ENCODE measurements around the gene NYNRIN. TPM values are rescaled to one million over a fixed set of nuclear protein-coding genes. Genes with fewer than 3 reads are reported as not detected.

The NYNRIN gene
- total RNA-seq = 12.2 and 14.3 TPM in 2 replicates

GRCh38 chr14:24398653-24399446 is at the start of gene NYNRIN:
NYNRIN (plus strand) TSS chr14:24399003; CDS start chr14:24399247, 244 bp downstream.

GRCh38 chr14:24367514-24368211 is 31.1 kb upstream of the NYNRIN start, which contains the start of gene NFATC4:
NFATC4 (plus strand) TSS chr14:24368184; CDS start chr14:24368341, 157 bp downstream.

GRCh38 chr14:24429395-24430142 is 30.8 kb downstream of the NYNRIN start, which contains the start of the genes CBLN3 and KHNYN:
CBLN3 (minus strand) TSS chr14:24429668; CDS start chr14:24429054, 614 bp downstream.
KHNYN (plus strand) TSS chr14:24429954; CDS start chr14:24430731, 777 bp downstream.

GRCh38 chr14:24442240-24443052 is 43.6 kb downstream of the NYNRIN start, which contains the start of gene SDR39U1:
SDR39U1 (minus strand) TSS chr14:24442776; CDS start chr14:24442769, 7 bp downstream.

Other genes with a start within 250 kb of the NYNRIN start
- gene IRF9, start 237.7 kb upstream of the NYNRIN start, total RNA-seq = 36.4 and 131 TPM in 2 replicates
- gene REC8, start 226.9 kb upstream of the NYNRIN start, total RNA-seq = 2.6 and 13.4 TPM in 2 replicates
- 33.1 and 43.2 TPM in 2 replicates for gene IPO4, start 210.2 kb upstream of the NYNRIN start, total RNA-seq
- gene TM9SF1, start 203.6 kb upstream of the NYNRIN start, total RNA-seq = 48.7 and 71.6 TPM in 2 replicates
- gene TSSK4, start 193.3 kb upstream of the NYNRIN start, total RNA-seq = not detected in 2 replicates
- 28.3 and 54.1 TPM in 2 replicates for gene CHMP4A, start 185.5 kb upstream of the NYNRIN start, total RNA-seq
- 16.9 and 28.1 TPM in 2 replicates for gene MDP1, start 182.9 kb upstream of the NYNRIN start, total RNA-seq
- 201 and 492 TPM in 2 replicates for gene NEDD8, start 166.6 kb upstream of the NYNRIN start, total RNA-seq
- 81.2 and 135 TPM in 2 replicates for gene GMPR2, start 166.1 kb upstream of the NYNRIN start, total RNA-seq
- gene TINF2, start 156.4 kb upstream of the NYNRIN start, total RNA-seq = 58.2 and 60.7 TPM in 2 replicates
- gene TGM1, start 135.8 kb upstream of the NYNRIN start, total RNA-seq = 0.65 and 0.91 TPM in 2 replicates
- 13.2 and 27.3 TPM in 2 replicates for gene RABGGTA, start 127.4 kb upstream of the NYNRIN start, total RNA-seq
- gene DHRS1, start 99.2 kb upstream of the NYNRIN start, total RNA-seq = 3.6 and 19.0 TPM in 2 replicates
- 22.4 and 26.6 TPM in 2 replicates for gene NOP9, start 99.2 kb upstream of the NYNRIN start, total RNA-seq
- 0.32 and 3.2 TPM in 2 replicates for gene CIDEB, start 91.0 kb upstream of the NYNRIN start, total RNA-seq
- gene LTB4R2, start 88.9 kb upstream of the NYNRIN start, total RNA-seq = 2.6 and 5.0 TPM in 2 replicates
- gene LTB4R, start 87.5 kb upstream of the NYNRIN start, total RNA-seq = 0.65 and 3.0 TPM in 2 replicates
- 20.1 and 36.6 TPM in 2 replicates for gene ADCY4, start 63.9 kb upstream of the NYNRIN start, total RNA-seq
- gene RIPK3, start 59.0 kb upstream of the NYNRIN start, total RNA-seq = 5.5 and 6.7 TPM in 2 replicates
- gene NFATC4, start 30.8 kb upstream of the NYNRIN start, total RNA-seq = 21.8 and 25.1 TPM in 2 replicates
- gene CBLN3, start 30.7 kb downstream of the NYNRIN start, total RNA-seq = 0.32 and 0.76 TPM in 2 replicates
- gene KHNYN, start 31.0 kb downstream of the NYNRIN start, total RNA-seq = 62.0 and 71.4 TPM in 2 replicates
- 8.1 and 9.6 TPM in 2 replicates for gene SDR39U1, start 43.8 kb downstream of the NYNRIN start, total RNA-seq
- gene CMA1, start 109.3 kb downstream of the NYNRIN start, total RNA-seq = not detected in 2 replicates
- gene CTSG, start 177.2 kb downstream of the NYNRIN start, total RNA-seq = not detected in 2 replicates
- not detected in 2 replicates for gene GZMH, start 210.7 kb downstream of the NYNRIN start, total RNA-seq
- not detected in 2 replicates for gene GZMB, start 235.2 kb downstream of the NYNRIN start, total RNA-seq

All from epithelial cell of umbilical artery (primary cell).